ENCODE results near the gene PEAR1.

The PEAR1 gene

GRCh38 chr1:156865258-156865657, 28.3 kb upstream of the PEAR1 start:
- DNase-seq (ENCODE audit: low read depth), result no peak
- TF ChIP-seq CTCF (IDR thresholded peaks at IDR 0.05; ENCODE audit: control insufficient read depth, extremely low read depth, insufficient read depth), result no peak
- no peak overlapping the region for H3K4me3 ChIP-seq (ENCODE audit: low read depth, low read length)

GRCh38 chr1:156865865-156866248, 27.7 kb upstream of the PEAR1 start:
- no peak overlapping the region for H3K4me3 ChIP-seq (ENCODE audit: low read depth, low read length)
- DNase-seq (ENCODE audit: low read depth), result no peak
- TF ChIP-seq CTCF (IDR thresholded peaks at IDR 0.05; ENCODE audit: control insufficient read depth, extremely low read depth, insufficient read depth), result no peak

- TF ChIP-seq CTCF (IDR thresholded peaks at IDR 0.05; ENCODE audit: control insufficient read depth, extremely low read depth, insufficient read depth), result no peak
- no peak overlapping the region for H3K4me3 ChIP-seq (ENCODE audit: low read depth, low read length)
- DNase-seq (ENCODE audit: low read depth), result no peak
These were observed 27.1 kb upstream of the PEAR1 start for GRCh38 chr1:156866249-156866909.

GRCh38 chr1:156868341-156868740, 25.2 kb upstream of the PEAR1 start:
- no peak overlapping the region for H3K4me3 ChIP-seq (ENCODE audit: low read depth, low read length)
- DNase-seq (ENCODE audit: low read depth), result no peak
- TF ChIP-seq CTCF (IDR thresholded peaks at IDR 0.05; ENCODE audit: control insufficient read depth, extremely low read depth, insufficient read depth), result no peak

GRCh38 chr1:156869455-156869854, 24.1 kb upstream of the PEAR1 start:
- H3K4me3 ChIP-seq (ENCODE audit: low read depth, low read length), result no peak overlapping the region
- TF ChIP-seq CTCF (IDR thresholded peaks at IDR 0.05; ENCODE audit: control insufficient read depth, extremely low read depth, insufficient read depth), result no peak
- DNase-seq (ENCODE audit: low read depth), result no peak

- TF ChIP-seq CTCF (IDR thresholded peaks at IDR 0.05; ENCODE audit: control insufficient read depth, extremely low read depth, insufficient read depth), result no peak
- no peak for DNase-seq (ENCODE audit: low read depth)
- H3K4me3 ChIP-seq (ENCODE audit: low read depth, low read length), result no peak overlapping the region
These were observed 19.9 kb upstream of the PEAR1 start for GRCh38 chr1:156873659-156874058.

GRCh38 chr1:156874142-156874541, 19.4 kb upstream of the PEAR1 start:
- H3K4me3 ChIP-seq (ENCODE audit: low read depth, low read length), result no peak overlapping the region
- TF ChIP-seq CTCF (IDR thresholded peaks at IDR 0.05; ENCODE audit: control insufficient read depth, extremely low read depth, insufficient read depth), result no peak
- no peak for DNase-seq (ENCODE audit: low read depth)
